HL-60 (cell line): ENCODE data around the gene STAC2.

ENCODE experiments used
- CTCF ChIP-seq: IDR thresholded peaks from one replicate; pipeline ENCODE4 v1.5.1; 2011; ENCODE audit warnings: low read length, control low read depth, inconsistent platforms; ENCODE audit not compliant: insufficient read depth
- GABPA ChIP-seq: IDR thresholded peaks from 2 replicates; pipeline ENCODE4 v1.6.1; 2012; ENCODE audit warnings: low read depth
- POLR2AphosphoS5 ChIP-seq: IDR thresholded peaks from 2 replicates; pipeline ENCODE4 v1.6.1; 2012; ENCODE audit warnings: low read depth
- SPI1 ChIP-seq: IDR thresholded peaks from 2 replicates; pipeline ENCODE4 v1.6.1; 2012; ENCODE audit warnings: low read depth, mild to moderate bottlenecking, borderline replicate concordance
- TF ChIP-seq, protein P1 (sequence below): IDR thresholded peaks from 2 replicates; pipeline ENCODE4 v1.6.1; 2012; ENCODE audit warnings: low read depth; ENCODE audit not compliant: insufficient replicate concordance

DNA sequence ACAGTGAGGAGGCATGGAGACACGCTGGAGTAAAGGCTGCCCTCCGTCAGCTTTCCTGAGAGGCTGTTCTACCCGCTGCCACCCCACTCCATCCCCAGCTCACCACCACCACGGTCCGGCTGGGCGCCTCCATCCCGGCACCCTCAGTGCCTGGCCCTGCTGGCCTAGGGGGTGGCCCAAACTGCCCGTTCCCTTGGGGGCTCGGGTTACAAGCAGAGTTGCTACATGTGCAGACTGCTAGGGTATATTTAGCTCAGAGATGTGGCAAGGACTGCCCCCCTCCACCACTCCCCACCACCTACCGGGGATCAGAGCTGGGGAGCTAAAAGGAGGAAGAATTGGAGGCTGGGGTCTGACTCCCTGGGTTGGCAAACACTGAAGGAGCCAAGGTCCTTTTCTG, 32.4 kb downstream of the STAC2 start:
- TF ChIP-seq CTCF (no peak), SPI1 (no peak), GABPA (no peak), POLR2AphosphoS5 (no peak)
- TF ChIP-seq, protein P1, sequence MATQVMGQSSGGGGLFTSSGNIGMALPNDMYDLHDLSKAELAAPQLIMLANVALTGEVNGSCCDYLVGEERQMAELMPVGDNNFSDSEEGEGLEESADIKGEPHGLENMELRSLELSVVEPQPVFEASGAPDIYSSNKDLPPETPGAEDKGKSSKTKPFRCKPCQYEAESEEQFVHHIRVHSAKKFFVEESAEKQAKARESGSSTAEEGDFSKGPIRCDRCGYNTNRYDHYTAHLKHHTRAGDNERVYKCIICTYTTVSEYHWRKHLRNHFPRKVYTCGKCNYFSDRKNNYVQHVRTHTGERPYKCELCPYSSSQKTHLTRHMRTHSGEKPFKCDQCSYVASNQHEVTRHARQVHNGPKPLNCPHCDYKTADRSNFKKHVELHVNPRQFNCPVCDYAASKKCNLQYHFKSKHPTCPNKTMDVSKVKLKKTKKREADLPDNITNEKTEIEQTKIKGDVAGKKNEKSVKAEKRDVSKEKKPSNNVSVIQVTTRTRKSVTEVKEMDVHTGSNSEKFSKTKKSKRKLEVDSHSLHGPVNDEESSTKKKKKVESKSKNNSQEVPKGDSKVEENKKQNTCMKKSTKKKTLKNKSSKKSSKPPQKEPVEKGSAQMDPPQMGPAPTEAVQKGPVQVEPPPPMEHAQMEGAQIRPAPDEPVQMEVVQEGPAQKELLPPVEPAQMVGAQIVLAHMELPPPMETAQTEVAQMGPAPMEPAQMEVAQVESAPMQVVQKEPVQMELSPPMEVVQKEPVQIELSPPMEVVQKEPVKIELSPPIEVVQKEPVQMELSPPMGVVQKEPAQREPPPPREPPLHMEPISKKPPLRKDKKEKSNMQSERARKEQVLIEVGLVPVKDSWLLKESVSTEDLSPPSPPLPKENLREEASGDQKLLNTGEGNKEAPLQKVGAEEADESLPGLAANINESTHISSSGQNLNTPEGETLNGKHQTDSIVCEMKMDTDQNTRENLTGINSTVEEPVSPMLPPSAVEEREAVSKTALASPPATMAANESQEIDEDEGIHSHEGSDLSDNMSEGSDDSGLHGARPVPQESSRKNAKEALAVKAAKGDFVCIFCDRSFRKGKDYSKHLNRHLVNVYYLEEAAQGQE, result no peak
